ENCODE data around the gene ADAMTSL5.
A peak's percentile ranks its signal among the peaks of the same experiment; 100 is the strongest.

The ADAMTSL5 gene

GRCh38 chr19:1465191-1466016, 47.4 kb downstream of the ADAMTSL5 start:
- no peak overlapping the region for H3K4me3 ChIP-seq (ENCODE audit: low read length)
- H3K36me3 ChIP-seq (ENCODE audit: control insufficient read depth, insufficient read depth, low read length, severe bottlenecking), result peaks cover 6% of the 10 kb centered on the region
- peaks cover 6% of the 10 kb centered on the region for H3K4me1 ChIP-seq (ENCODE audit: control insufficient read depth, insufficient read depth, low read length)
- H3K27me3 ChIP-seq (replicated peaks; ENCODE audit: control insufficient read depth, insufficient read depth, low read length), result peaks cover 4% of the 10 kb centered on the region
- H3K9ac ChIP-seq (ENCODE audit: low read length), result no peak overlapping the region
- no peak for DNase-seq (ENCODE audit: low read depth)
- H3K9me3 ChIP-seq (ENCODE audit: control insufficient read depth, low read length), result no peaks in the 10 kb centered on the region

GRCh38 chr19:1461862-1462261, 51.0 kb downstream of the ADAMTSL5 start:
- Histone ChIP-seq H3K9me3 (ENCODE audit: control insufficient read depth, low read length) (no peaks in the 10 kb centered on the region), H3K4me3 (ENCODE audit: low read length) (no peak overlapping the region), H3K9ac (ENCODE audit: low read length) (no peak overlapping the region), H3K36me3 (ENCODE audit: control insufficient read depth, insufficient read depth, low read length, severe bottlenecking) (peaks cover 6% of the 10 kb centered on the region), H3K27me3 (replicated peaks; ENCODE audit: control insufficient read depth, insufficient read depth, low read length) (peaks cover 5% of the 10 kb centered on the region), H3K4me1 (ENCODE audit: control insufficient read depth, insufficient read depth, low read length) (no peaks in the 10 kb centered on the region)
- no peak for DNase-seq (ENCODE audit: low read depth)

DNA sequence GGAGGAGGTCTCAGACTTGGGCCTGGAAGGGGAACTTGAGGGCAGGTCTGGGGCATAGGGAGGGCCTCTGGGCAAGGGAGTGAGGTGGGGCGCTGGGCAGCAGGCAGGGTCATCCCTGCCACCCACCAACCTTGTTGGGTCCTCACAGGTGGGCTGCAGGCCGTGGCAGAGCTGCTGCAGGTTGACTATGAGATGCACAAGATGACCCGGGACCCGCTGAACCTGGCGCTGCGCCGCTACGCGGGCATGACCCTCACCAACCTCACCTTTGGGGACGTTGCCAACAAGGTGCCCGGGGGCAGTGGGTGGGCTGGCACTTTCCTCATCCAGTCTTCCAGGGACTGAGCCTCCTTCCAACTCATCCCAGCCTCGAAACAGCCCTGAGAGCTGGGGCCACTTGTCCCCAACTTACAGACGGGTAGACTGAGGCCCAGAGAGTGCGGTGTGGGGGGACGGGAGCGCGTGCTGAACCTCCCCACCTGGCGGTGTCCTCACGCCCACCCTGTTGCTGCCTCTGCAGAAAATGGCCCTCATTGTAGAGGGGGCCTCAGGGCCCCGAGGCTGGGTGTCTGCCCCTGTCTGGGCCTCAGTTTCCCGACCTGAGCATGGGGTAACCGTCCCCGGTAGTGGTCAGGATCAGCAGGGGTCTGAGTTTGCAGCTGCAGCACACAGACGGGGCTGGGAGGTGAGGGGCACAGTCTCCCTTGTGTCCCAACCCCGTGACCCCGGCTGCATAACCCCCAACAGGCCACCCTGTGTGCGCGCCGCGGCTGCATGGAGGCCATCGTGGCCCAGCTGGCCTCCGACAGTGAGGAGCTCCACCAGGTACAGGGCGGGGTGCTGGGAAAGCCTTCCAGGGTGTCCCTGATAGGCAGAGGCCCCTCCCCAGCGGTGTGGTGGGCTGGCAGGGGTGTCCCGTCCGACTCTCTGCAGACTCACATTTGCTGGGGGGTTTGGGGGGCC, 52.5 kb downstream of the ADAMTSL5 start:
- Histone ChIP-seq H3K27me3 (replicated peaks; ENCODE audit: control insufficient read depth, insufficient read depth, low read length) (peaks cover 5% of the 10 kb centered on the region), H3K4me1 (ENCODE audit: control insufficient read depth, insufficient read depth, low read length) (no peaks in the 10 kb centered on the region), H3K9ac (ENCODE audit: low read length) (no peak overlapping the region), H3K9me3 (ENCODE audit: control insufficient read depth, low read length) (no peaks in the 10 kb centered on the region), H3K36me3 (ENCODE audit: control insufficient read depth, insufficient read depth, low read length, severe bottlenecking) (peaks cover 6% of the 10 kb centered on the region), H3K4me3 (ENCODE audit: low read length) (no peak overlapping the region)
- no peak for DNase-seq (ENCODE audit: low read depth)

DNA sequence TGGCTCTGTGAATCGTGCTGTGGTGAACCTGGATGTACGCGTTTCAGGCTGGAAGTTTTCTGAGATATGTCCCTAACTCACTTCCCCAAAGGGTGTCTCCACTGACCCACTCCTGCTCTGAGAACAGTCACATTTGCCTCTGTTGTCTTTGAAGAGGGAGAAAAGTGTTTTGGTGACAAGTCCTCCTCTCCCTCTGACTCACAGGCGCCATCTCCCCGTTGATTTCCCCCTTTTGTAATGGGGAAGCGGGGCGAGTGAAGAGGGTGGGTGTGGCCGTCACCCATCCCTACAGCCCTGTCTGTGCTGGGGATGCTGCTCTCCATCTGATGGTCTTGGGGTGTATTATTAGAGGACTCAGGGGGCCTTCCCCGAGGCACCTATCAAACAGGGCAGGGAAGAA, 53.3 kb downstream of the ADAMTSL5 start:
- H3K4me3 ChIP-seq (ENCODE audit: low read length), result no peak overlapping the region
- peaks cover 5% of the 10 kb centered on the region for H3K27me3 ChIP-seq (replicated peaks; ENCODE audit: control insufficient read depth, insufficient read depth, low read length)
- no peaks in the 10 kb centered on the region for H3K9me3 ChIP-seq (ENCODE audit: control insufficient read depth, low read length)
- no peaks in the 10 kb centered on the region for H3K4me1 ChIP-seq (ENCODE audit: control insufficient read depth, insufficient read depth, low read length)
- no peak for DNase-seq (ENCODE audit: low read depth)
- peaks cover 6% of the 10 kb centered on the region for H3K36me3 ChIP-seq (ENCODE audit: control insufficient read depth, insufficient read depth, low read length, severe bottlenecking)
- no peak overlapping the region for H3K9ac ChIP-seq (ENCODE audit: low read length)

- H3K9me3 ChIP-seq (ENCODE audit: control insufficient read depth, low read length), result no peaks in the 10 kb centered on the region
- peaks cover 5% of the 10 kb centered on the region for H3K4me1 ChIP-seq (ENCODE audit: control insufficient read depth, insufficient read depth, low read length)
- peaks cover 9% of the 10 kb centered on the region for H3K27me3 ChIP-seq (replicated peaks; ENCODE audit: control insufficient read depth, insufficient read depth, low read length)
- peaks cover 6% of the 10 kb centered on the region for H3K36me3 ChIP-seq (ENCODE audit: control insufficient read depth, insufficient read depth, low read length, severe bottlenecking)
- H3K4me3 ChIP-seq (ENCODE audit: low read length), result no peak overlapping the region
- no peak for DNase-seq (ENCODE audit: low read depth)
- no peak overlapping the region for H3K9ac ChIP-seq (ENCODE audit: low read length)
These were observed 54.9 kb downstream of the ADAMTSL5 start for GRCh38 chr19:1457892-1458291.

GRCh38 chr19:1457031-1457739, 55.6 kb downstream of the ADAMTSL5 start:
- no peak for DNase-seq (ENCODE audit: low read depth)
- Histone ChIP-seq H3K9ac (ENCODE audit: low read length) (no peak overlapping the region), H3K9me3 (ENCODE audit: control insufficient read depth, low read length) (no peaks in the 10 kb centered on the region), H3K4me1 (ENCODE audit: control insufficient read depth, insufficient read depth, low read length) (peaks cover 5% of the 10 kb centered on the region), H3K4me3 (ENCODE audit: low read length) (no peak overlapping the region), H3K36me3 (ENCODE audit: control insufficient read depth, insufficient read depth, low read length, severe bottlenecking) (peaks cover 6% of the 10 kb centered on the region), H3K27me3 (replicated peaks; ENCODE audit: control insufficient read depth, insufficient read depth, low read length) (peaks cover 16% of the 10 kb centered on the region)

- Histone ChIP-seq H3K36me3 (ENCODE audit: control insufficient read depth, insufficient read depth, low read length, severe bottlenecking) (peaks cover 6% of the 10 kb centered on the region), H3K4me1 (ENCODE audit: control insufficient read depth, insufficient read depth, low read length) (peaks cover 5% of the 10 kb centered on the region), H3K9me3 (ENCODE audit: control insufficient read depth, low read length) (no peaks in the 10 kb centered on the region), H3K4me3 (ENCODE audit: low read length) (no peak overlapping the region), H3K9ac (ENCODE audit: low read length) (no peak overlapping the region), H3K27me3 (replicated peaks; ENCODE audit: control insufficient read depth, insufficient read depth, low read length) (peaks cover 21% of the 10 kb centered on the region)
- no peak for DNase-seq (ENCODE audit: low read depth)
These were observed 56.5 kb downstream of the ADAMTSL5 start for GRCh38 chr19:1456121-1456900.

DNA sequence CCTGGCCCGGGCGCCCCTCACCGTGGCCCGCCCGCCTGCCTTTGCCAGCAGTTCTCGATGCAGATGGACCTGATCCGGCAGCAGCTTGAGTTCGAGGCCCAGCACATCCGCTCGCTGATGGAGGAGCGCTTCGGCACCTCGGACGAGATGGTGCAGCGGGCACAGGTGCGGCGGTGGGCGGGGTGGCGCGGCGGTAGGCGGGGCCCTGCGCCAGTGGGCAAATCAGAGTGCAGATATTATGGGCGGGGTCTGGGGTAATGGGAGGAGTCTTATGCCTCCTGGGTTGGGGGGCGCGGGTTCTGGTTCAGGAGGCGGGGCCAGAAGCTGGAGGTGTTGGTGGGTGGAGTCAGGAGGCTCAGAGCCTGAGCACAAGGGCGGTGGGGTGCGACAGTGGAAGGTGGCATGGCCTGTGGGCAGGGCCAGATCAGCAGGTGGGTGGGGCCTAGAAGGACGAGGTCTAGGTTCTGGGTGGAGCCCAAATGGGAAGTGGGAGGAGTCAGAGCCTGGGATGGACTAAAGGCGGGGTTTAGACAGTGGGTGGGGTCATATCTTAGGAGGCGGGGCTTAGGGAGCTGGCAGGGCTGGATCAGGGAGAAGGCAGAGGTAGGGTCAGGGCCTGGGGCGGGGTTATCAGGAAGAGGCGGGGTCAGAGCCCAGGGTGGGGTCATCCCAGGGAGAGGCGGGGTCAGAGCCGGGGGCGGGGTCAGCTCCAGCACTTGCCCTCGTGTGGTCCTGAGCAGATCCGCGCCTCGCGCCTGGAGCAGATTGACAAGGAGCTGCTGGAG, 57.3 kb downstream of the ADAMTSL5 start:
- no peak overlapping the region for H3K9ac ChIP-seq (ENCODE audit: low read length)

More for the DNA sequence above, 57.3 kb downstream of the ADAMTSL5 start:
- Histone ChIP-seq H3K27me3 (replicated peaks; ENCODE audit: control insufficient read depth, insufficient read depth, low read length) (peaks cover 28% of the 10 kb centered on the region), H3K4me3 (ENCODE audit: low read length) (no peak overlapping the region), H3K36me3 (ENCODE audit: control insufficient read depth, insufficient read depth, low read length, severe bottlenecking) (no peaks in the 10 kb centered on the region), H3K9me3 (ENCODE audit: control insufficient read depth, low read length) (no peaks in the 10 kb centered on the region), H3K4me1 (ENCODE audit: control insufficient read depth, insufficient read depth, low read length) (peaks cover 5% of the 10 kb centered on the region)
- DNase-seq (ENCODE audit: low read depth), result peak; percentile 63
